IMR-90 (cell line): ENCODE measurements around the gene SH3RF1. TPM values are rescaled to one million over a fixed set of nuclear protein-coding genes. Genes with fewer than 3 reads are reported as not detected.

Experiments used
- ATAC-seq: fragments of 200-7000 bp; cut with Tn5 transposase; 2 replicates; pipeline ENCODE4 v1.9.1; 2020; ENCODE audit warnings: low read depth, mild to moderate bottlenecking, moderate library complexity
- BruUV-seq: library from RNA; stranded (reverse); fragments of 400-500 nt; replicated peaks from 2 replicates; lab custom pipeline; 2021; lab: Mats Ljungman, UMichigan
- CTCF ChIA-PET: fragments of 300-600 bp; formaldehyde crosslinking; extraction: SDS; loops from one replicate; lab custom pipeline; 2021; ENCODE audit warnings: antibody characterized with exemption; lab: Yijun Ruan, JAX
- POLR2A ChIA-PET: fragments of 300-600 bp; sonication (Branson Sonifier 250); formaldehyde crosslinking; loops from one replicate; lab custom pipeline; 2022; ENCODE audit warnings: antibody characterized with exemption; ENCODE audit not compliant: unreplicated experiment; lab: Charles Lee
- DNase-seq: peaks from one replicate; pipeline ENCODE4 v3.0.0; 2013
- H2AFZ ChIP-seq: replicated peaks from 2 replicates; pipeline ENCODE3; 2013; ENCODE audit warnings: low read length, mild to moderate bottlenecking; ENCODE audit not compliant: poor library complexity
- H2AK5ac ChIP-seq: 2 replicates; pipeline ENCODE4 v1.6.1; 2013; ENCODE audit warnings: low read depth, low read length, inconsistent platforms
- H2AK9ac ChIP-seq: replicated peaks from 2 replicates; pipeline ENCODE3; 2013; ENCODE audit warnings: mild to moderate bottlenecking, low read depth, low read length, moderate library complexity; ENCODE audit not compliant: poor library complexity
- H2BK120ac ChIP-seq: 2 replicates; pipeline ENCODE4 v1.6.1; 2013; ENCODE audit warnings: low read depth, low read length, inconsistent platforms
- H2BK15ac ChIP-seq: 3 replicates; pipeline ENCODE4 v1.6.1; 2013; ENCODE audit warnings: low read depth, low read length, inconsistent platforms
- H2BK20ac ChIP-seq: 2 replicates; pipeline ENCODE4 v1.6.1; 2013; ENCODE audit warnings: low read depth, mild to moderate bottlenecking, inconsistent platforms, low read length, moderate library complexity
- H2BK5ac ChIP-seq: 2 replicates; pipeline ENCODE4 v1.6.1; 2013; ENCODE audit warnings: mild to moderate bottlenecking, low read depth, low read length, inconsistent platforms; ENCODE audit not compliant: poor library complexity, severe bottlenecking
- H3K14ac ChIP-seq: replicated peaks from 2 replicates; pipeline ENCODE4 v1.6.1; 2013; ENCODE audit warnings: low read depth, low read length, inconsistent platforms
- H3K18ac ChIP-seq: 2 replicates; pipeline ENCODE4 v1.6.1; 2013; ENCODE audit warnings: low read depth, low read length, control low read depth
- H3K23ac ChIP-seq: 2 replicates; pipeline ENCODE4 v1.6.1; 2013; ENCODE audit warnings: low read depth, low read length, inconsistent platforms
- H3K27ac ChIP-seq: 2 replicates; pipeline ENCODE4 v1.5.1; 2013; ENCODE audit warnings: mild to moderate bottlenecking, control low read depth, low read length; ENCODE audit not compliant: insufficient read depth
- H3K27me3 ChIP-seq: 2 replicates; pipeline ENCODE4 v1.6.1; 2013; ENCODE audit warnings: low read length; ENCODE audit not compliant: control insufficient read depth, insufficient read depth
- H3K36me3 ChIP-seq: 2 replicates; pipeline ENCODE4 v1.6.1; 2013; ENCODE audit warnings: low read length, mixed read lengths; ENCODE audit not compliant: control insufficient read depth, insufficient read depth
- H3K4ac ChIP-seq: 2 replicates; pipeline ENCODE4 v1.6.1; 2013; ENCODE audit warnings: low read depth, low read length, inconsistent platforms
- H3K4me1 ChIP-seq: 2 replicates; pipeline ENCODE4 v1.6.1; 2013; ENCODE audit warnings: low read length, mixed read lengths; ENCODE audit not compliant: control insufficient read depth, insufficient read depth
- H3K4me2 ChIP-seq: 2 replicates; pipeline ENCODE4 v1.6.1; 2013; ENCODE audit warnings: low read depth, mild to moderate bottlenecking, control low read depth, low read length, moderate library complexity
- H3K4me3 ChIP-seq: 2 replicates; pipeline ENCODE4 v1.5.1; 2013; ENCODE audit warnings: low read depth, mild to moderate bottlenecking, control low read depth, low read length, moderate library complexity; ENCODE audit not compliant: insufficient read depth
- H3K56ac ChIP-seq: 2 replicates; pipeline ENCODE4 v1.6.1; 2013; ENCODE audit warnings: low read length, inconsistent platforms; ENCODE audit not compliant: insufficient read depth; ENCODE audit errors: extremely low read depth
- H3K79me1 ChIP-seq, 2 experiments: 2 replicates each; pipeline ENCODE4 v1.6.1; 2013; ENCODE audit warnings: low read length in 2 of 2, inconsistent platforms in 1 of 2, low read depth in 1 of 2
- H3K9ac ChIP-seq: 2 replicates; pipeline ENCODE4 v1.6.1; 2013; ENCODE audit warnings: low read depth, low read length, control low read depth
- H3K9me1 ChIP-seq: 2 replicates; pipeline ENCODE4 v1.6.1; 2013; ENCODE audit warnings: low read length, inconsistent platforms; ENCODE audit not compliant: insufficient read depth
- H3K9me3 ChIP-seq: 2 replicates; pipeline ENCODE4 v1.6.1; 2013; ENCODE audit warnings: low read length; ENCODE audit not compliant: control insufficient read depth, insufficient read depth
- H4K20me1 ChIP-seq: 2 replicates; pipeline ENCODE4 v1.6.1; 2013; ENCODE audit warnings: low read length, inconsistent platforms; ENCODE audit not compliant: insufficient read depth
- H4K5ac ChIP-seq: 2 replicates; pipeline ENCODE4 v1.6.1; 2013; ENCODE audit warnings: mild to moderate bottlenecking, low read depth, low read length, control low read depth
- H4K8ac ChIP-seq, 2 experiments: 2 replicates each; pipeline ENCODE4 v1.6.1; 2013; ENCODE audit warnings: low read depth in 2 of 2, low read length in 2 of 2, control low read depth in 1 of 2, inconsistent platforms in 1 of 2
- H4K91ac ChIP-seq: 2 replicates; pipeline ENCODE4 v1.6.1; 2013; ENCODE audit warnings: low read depth, low read length, inconsistent platforms; ENCODE audit not compliant: insufficient read depth
- BHLHE40 ChIP-seq: fragments of 150-350 bp; IDR thresholded peaks from 2 replicates; pipeline ENCODE4 v1.6.1; 2016; ENCODE audit warnings: mild to moderate bottlenecking, low read depth, low read length
- CEBPB ChIP-seq: IDR thresholded peaks from 2 replicates; pipeline ENCODE4 v1.6.1; 2012; ENCODE audit warnings: low read depth, low read length, improper control_type of control experiment
- CHD1 ChIP-seq: IDR thresholded peaks from 2 replicates; pipeline ENCODE4 v1.6.1; 2012; ENCODE audit warnings: low read depth, low read length, improper control_type of control experiment
- CTCF ChIP-seq: conservative IDR thresholded peaks from 2 replicates; pipeline ENCODE4 v1.5.1; 2012; ENCODE audit warnings: mild to moderate bottlenecking, low read depth, low read length, improper control_type of control experiment
- ELK1 ChIP-seq: fragments of 150-350 bp; IDR thresholded peaks from 2 replicates; pipeline ENCODE4 v1.6.1; 2016; ENCODE audit warnings: low read depth, mild to moderate bottlenecking, low read length, moderate library complexity, borderline replicate concordance
- MAFK ChIP-seq: IDR thresholded peaks from 2 replicates; pipeline ENCODE4 v1.6.1; 2012; ENCODE audit warnings: low read depth, low read length, improper control_type of control experiment
- MXI1 ChIP-seq: IDR thresholded peaks from 2 replicates; pipeline ENCODE4 v1.6.1; 2012; ENCODE audit warnings: low read depth, mild to moderate bottlenecking, low read length, moderate library complexity, borderline replicate concordance
- NFE2L2 ChIP-seq: fragments of 150-350 bp; IDR thresholded peaks from 2 replicates; pipeline ENCODE4 v1.6.1; 2016; ENCODE audit warnings: low read depth, mild to moderate bottlenecking, low read length
- POLR2A ChIP-seq: IDR thresholded peaks from 2 replicates; pipeline ENCODE4 v1.6.1; 2012; ENCODE audit warnings: mild to moderate bottlenecking, low read depth, low read length
- RFX5 ChIP-seq: IDR thresholded peaks from 2 replicates; pipeline ENCODE4 v1.8.0; 2012; ENCODE audit warnings: low read depth, mild to moderate bottlenecking, low read length, moderate library complexity
- SMC3 ChIP-seq: fragments of 150-350 bp; IDR thresholded peaks from 2 replicates; pipeline ENCODE4 v1.6.1; 2016; ENCODE audit warnings: low read depth, mild to moderate bottlenecking, antibody characterized with exemption, low read length, moderate library complexity
- WGBS, 2 experiments: methylation state at CpG; one replicate each; pipeline versions ENCODE4 v1.1.5 to v1.1.7; 2013; ENCODE audit warnings: missing lambda C conversion rate in 2 of 2; ENCODE audit not compliant: insufficient read length in 1 of 2; ENCODE audit errors: extremely low coverage in 2 of 2; 5-methylcytosine and 5-hydroxymethylcytosine counted together
- dilution Hi-C: fragments of 300-500 bp; cut with HindIII; formaldehyde crosslinking; loops from one replicate; pipeline ENCODE4 v1.14.3; 2018; ENCODE audit warnings: low sequenced_read_pairs; ENCODE audit not compliant: unreplicated experiment
- in situ Hi-C: fragments of 300-500 bp; cut with MboI; formaldehyde crosslinking; loops from 3 replicates; pipeline ENCODE4 v1.14.3; 2019; ENCODE audit warnings: low sequenced_read_pairs, inconsistent platforms, mixed read lengths
- intact Hi-C: fragments of 100-400 bp; cut with micrococcal nuclease; formaldehyde crosslinking; loops from 2 replicates; pipeline ENCODE4 v1.10.0; 2022
- polyA plus RNA-seq, 3 experiments: library from polyadenylated mRNA; depleted of rRNA; stranded (reverse); fragments of >200 nt; gene quantifications; 2 replicates each; pipeline ENCODE4 v1.2.3, GENCODE V29; 2012; ENCODE audit warnings: low replicate concordance in 1 of 3
- total RNA-seq: library from RNA; depleted of rRNA; stranded (reverse); fragments of >200 nt; gene quantifications from 2 replicates; pipeline ENCODE4 v1.2.3, GENCODE V29; 2012
- TF ChIP-seq, protein P1 (sequence below): fragments of 150-350 bp; IDR thresholded peaks from 2 replicates; pipeline ENCODE4 v1.6.1; 2017; ENCODE audit warnings: mild to moderate bottlenecking, antibody characterized with exemption, low read length, low read depth

Gene SH3RF1
- total and polyA plus RNA-seq, 2 of the 4 experiments (the other 2 are of a cell fraction): 22.0 to 29.8 TPM

GRCh38 chr4:169132561-169133305 lies 138.0 kb downstream of the SH3RF1 start:
- Histone ChIP-seq H2BK15ac (no peak overlapping the region), H3K14ac (no peak overlapping the region), H4K8ac (no peak overlapping the region), H3K79me1 (peaks cover 32 to 50% of the 10 kb centered on the region in 2 experiments), H3K4ac (no peak overlapping the region), H3K4me2 (no peak overlapping the region), H3K27ac (no peak overlapping the region), H2BK20ac (no peak overlapping the region), H3K4me3 (no peak overlapping the region), H2BK120ac (no peak overlapping the region), H3K36me3 (peaks cover 38% of the 10 kb centered on the region), H2BK5ac (no peak overlapping the region), H2AK9ac (no peak overlapping the region), H4K20me1 (no peaks in the 10 kb centered on the region), H3K27me3 (no peaks in the 10 kb centered on the region), H3K18ac (no peak overlapping the region), H3K23ac (no peak overlapping the region), H3K9me1 (peaks cover 3% of the 10 kb centered on the region), H2AFZ (no peak overlapping the region), H3K4me1 (no peaks in the 10 kb centered on the region), H2AK5ac (no peak overlapping the region), H3K56ac (no peak overlapping the region), H3K9ac (no peak overlapping the region), H4K91ac (no peak overlapping the region), H4K5ac (no peak overlapping the region), H3K9me3 (no peaks in the 10 kb centered on the region)
- intact Hi-C loops: no loop called here
- no peak for ATAC-seq
- TF ChIP-seq, protein P1, sequence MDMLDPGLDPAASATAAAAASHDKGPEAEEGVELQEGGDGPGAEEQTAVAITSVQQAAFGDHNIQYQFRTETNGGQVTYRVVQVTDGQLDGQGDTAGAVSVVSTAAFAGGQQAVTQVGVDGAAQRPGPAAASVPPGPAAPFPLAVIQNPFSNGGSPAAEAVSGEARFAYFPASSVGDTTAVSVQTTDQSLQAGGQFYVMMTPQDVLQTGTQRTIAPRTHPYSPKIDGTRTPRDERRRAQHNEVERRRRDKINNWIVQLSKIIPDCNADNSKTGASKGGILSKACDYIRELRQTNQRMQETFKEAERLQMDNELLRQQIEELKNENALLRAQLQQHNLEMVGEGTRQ: no peak
- no peak for TF ChIP-seq ELK1
- no peak for TF ChIP-seq MAFK
- no peak for TF ChIP-seq BHLHE40
- no peak for TF ChIP-seq NFE2L2
- no peak for TF ChIP-seq CTCF
- TF ChIP-seq CHD1: no peak
- TF ChIP-seq MXI1: no peak
- TF ChIP-seq SMC3: no peak
- no peak for TF ChIP-seq RFX5
- no peak for TF ChIP-seq POLR2A
- no peak for TF ChIP-seq CEBPB
- WGBS, 2 experiments: no CpG with 5 or more reads among the region's 3 CpGs
- BruUV-seq: no TSS peak
- dilution Hi-C loops: no loop called here
- ChIA-PET CTCF (no interaction called here), POLR2A (no interaction called here)
- DNase-seq: no peak
- in situ Hi-C loops: no loop called here
